GM03348 (cell line): ENCODE data around the gene FLT1.

Experiments used
- DNase-seq: peaks from one replicate; pipeline ENCODE4 v3.0.0; 2012; ENCODE audit warnings: low spot score

FLT1 gene

DNA sequence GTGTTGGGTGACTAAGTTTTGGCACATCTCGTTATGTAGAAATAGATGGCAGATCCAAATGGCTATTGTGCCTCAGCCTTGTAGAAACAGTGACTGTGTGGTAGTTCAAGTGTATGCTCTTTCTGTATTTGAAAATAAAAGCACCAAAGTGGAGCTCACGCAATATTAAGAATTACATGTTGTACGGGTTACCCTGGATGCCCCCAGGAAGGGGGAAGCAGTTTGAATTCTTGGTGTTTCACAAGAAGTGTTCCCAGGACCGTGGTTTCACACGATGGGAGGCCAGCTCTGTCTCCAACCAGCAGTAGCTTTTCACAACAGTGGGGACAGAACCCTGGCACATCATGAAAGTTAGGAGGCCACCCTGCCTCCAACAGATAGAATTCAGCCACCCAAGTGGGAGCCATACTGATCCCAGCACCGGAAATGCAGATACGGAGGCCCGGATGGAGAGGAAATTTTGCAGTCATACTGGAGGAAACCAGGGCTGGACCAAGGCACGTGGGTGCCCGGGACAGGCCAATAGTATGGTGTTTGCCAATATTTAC is 8.9 kb downstream of the FLT1 start:
- no peak for DNase-seq

DNA sequence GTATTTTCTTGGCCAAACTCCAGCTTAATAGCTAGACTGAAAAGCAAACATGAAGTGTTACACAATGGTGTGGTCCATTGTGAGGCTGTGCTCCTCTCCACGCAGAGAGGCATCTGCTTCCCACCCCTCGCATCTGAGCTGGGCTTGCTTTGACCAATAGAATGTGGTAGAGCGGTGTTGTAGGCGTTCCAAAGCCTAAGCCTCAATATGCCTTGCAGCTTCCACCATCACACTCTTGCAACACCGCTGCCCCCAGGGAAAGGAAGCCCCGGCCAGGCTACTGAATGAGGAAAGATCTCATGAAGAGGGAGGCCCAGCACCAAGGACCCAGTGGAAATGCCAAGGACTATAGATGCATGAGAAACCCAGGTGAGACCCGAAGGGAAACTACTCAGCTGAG is 9.4 kb downstream of the FLT1 start:
- no peak for DNase-seq

DNA sequence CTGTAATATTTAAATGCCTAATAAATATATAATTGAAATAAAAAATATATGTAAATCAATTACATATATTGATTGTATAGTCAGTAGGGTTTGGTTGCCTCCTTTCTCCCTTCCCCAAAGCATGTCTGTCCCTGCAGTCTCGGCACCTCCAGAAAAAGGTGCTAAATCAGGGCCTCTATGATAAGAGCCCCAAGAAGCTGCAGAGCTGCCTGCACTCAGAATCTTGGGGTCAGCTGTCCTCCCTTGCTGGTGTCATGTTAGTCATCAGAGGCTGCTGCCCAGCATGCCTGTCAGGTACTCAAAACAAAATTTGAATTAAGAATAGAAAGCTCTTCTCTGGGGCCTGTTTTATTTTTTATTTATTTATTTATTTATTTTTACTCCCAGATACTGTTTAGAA is 9.8 kb downstream of the FLT1 start:
- no peak for DNase-seq

DNA sequence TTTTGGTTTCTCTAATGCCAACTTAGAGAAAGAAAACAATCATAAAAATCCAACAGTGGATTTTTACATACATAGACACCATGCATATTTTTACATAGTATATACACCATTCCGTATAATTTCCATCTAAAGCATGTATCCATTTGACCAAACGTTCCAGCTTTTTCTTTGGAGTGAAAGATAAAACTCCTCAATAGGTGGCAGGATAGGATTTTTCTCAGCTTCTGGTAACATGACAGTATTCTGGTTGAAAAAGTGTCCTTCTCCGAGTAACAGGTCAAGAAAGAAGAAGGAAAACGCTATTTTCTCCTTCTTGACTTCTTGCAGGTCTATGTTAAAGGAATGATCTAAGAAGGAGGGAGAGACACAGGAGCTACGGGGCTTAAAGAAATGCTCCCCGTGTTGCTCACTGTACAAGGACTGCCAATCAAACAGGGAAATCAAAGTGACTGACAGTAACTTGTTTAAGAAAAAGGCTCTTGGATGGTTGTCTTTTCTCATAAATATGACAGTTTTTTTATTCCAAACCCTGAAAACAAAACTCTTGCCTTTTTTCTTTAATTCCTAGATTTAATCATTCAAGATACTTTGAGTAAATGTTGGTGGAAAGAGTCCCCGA is 11.5 kb downstream of the FLT1 start:
- DNase-seq: no peak

DNA sequence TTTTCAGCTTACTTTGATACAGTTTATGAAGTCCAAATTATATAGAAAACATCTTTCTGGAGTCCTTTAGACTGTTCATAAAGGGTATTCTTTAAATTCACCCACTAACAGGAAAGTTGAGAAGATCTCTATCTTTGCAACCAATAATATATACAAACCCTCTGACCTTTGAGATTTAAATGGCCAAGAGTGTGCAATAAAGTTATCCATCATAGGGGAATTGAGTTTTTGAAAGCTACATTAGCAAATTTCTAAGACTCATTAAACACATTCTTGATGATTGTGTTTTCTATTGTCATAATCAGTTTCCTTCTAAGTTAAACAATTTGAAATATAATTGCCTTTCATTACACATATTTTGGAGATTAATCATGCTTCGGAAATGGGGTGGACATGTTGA is 15.9 kb downstream of the FLT1 start:
- DNase-seq: no peak

DNA sequence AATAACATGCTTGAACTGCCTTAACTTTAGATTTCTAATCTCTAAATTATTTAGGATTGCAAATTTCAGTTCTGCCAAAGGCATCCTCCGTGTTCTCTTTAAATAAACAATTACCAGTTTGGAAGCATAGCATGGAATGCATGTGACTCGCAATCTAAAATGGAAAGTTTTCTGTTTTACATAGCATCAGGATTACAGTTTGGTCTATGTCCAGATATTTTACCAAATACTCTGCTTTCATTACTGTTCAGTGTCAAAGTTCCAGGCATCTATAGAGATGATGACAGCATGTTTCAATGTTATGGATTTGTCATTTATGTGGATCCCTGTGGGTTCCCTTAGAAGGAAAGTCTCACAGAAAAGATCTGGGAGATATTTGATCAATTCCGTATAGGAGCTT is 16.8 kb downstream of the FLT1 start:
- DNase-seq: no peak

DNA sequence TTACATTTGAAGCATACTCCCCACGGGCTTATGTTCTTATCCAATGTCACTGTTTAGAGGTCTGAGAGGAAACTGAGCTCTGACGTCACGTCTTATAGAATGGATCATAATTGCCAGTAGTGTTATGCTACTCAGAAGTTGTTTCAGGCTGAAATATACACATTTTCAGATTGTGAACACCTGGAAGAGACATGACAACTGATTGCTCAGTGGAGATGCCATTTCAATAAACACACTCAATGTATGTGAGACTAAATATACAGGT is 17.3 kb downstream of the FLT1 start:
- no peak for DNase-seq

DNA sequence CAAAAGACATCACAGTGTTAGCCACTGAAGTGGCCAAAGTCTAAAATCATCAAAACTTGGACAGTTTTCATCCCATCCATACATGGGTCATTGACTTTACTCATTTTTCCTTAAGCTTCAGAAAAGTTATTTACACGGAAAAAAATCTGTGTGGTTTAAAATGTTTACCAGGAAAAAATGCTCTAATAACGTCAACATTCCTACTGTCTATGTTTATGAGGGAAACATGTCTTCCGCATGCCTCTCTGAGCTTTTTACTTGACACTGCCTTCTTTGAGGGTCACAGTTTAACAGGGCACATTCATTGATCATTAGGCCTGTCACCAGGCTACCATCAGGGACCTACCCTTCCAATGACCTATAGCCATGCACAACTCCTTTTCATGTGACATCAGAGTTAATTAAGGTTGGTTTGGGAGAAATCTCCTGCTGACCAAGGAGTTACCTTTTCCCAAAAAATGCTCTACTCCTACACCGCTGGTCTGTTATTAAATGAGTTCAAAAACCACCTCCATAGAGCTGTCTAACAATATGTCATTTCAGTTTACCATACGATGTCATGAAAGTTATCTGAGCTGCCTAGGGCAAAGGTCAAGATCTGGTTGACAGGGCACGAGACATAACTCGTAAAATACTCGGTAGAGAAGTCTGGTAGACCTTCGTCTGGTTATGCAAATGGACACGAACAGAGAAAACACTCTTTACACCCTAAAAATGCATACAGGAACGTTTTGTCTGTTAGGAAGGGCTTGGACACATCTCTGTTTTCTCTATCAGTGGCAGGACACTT is 17.8 kb downstream of the FLT1 start:
- no peak for DNase-seq

DNA sequence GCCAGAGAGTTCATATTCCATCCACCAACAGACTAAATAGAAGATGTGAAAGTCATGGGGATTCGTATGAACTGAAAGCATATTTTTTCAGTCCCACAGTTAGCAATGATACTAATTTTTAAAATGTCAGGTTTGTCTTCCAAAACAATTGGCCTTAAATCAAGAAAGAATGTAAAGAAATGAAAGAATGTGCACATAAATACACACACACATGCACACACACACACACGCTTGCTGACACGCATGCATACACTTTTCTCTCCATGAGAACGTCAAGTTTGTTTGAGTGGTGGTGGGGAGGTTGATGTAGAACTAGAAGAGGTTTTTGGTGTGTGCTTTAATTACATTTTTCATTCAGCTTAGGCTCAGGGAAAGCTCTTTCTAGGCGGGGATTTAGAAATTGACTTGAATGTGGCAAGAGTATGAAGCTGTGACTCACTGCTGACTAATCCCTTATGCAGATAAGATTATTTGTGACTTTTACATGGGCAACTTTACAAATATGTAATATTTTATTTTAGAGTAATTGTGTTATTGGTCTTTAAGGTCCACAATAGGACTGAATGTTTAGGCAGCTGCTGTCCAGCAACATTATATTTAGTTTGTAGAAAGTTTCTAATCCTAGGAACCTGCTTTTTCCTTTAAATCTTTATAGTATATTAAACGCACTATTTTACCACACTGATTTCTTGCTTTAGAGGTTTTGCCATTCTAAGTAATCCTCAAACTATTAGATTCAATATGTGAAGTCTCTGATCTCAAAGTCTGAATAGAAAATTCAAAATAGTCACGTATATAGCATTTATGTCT is 18.8 kb downstream of the FLT1 start:
- peak; percentile 66 for DNase-seq

DNA sequence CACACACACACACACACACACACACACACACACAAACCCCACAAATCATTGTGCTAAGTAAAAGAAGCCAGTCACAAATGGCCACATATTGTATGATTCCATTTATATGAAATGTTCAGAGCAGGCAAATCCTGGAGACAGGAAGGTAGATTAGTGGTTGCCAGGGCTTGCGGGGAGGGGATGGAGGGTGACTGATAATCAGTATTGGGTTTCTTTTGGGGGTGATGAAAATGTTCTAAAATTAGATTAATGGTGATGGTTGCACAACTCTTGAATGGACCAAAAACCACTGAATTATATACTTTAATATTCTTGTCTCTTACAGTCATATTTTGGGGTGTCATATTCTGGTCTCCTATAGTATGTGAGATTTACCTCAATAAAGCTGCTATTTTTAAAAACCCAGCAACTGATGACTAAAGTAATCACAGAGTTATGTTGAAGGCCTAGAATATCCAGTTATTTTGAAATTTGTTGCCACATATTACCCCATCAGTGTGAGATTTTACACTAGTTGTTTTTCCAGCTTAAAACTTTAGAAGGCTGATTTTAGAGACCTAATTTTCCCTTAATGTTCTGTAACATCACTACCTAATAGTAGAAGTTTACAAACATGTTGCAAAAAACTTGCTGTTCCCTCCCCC is 20.3 kb downstream of the FLT1 start:
- no peak for DNase-seq

DNA sequence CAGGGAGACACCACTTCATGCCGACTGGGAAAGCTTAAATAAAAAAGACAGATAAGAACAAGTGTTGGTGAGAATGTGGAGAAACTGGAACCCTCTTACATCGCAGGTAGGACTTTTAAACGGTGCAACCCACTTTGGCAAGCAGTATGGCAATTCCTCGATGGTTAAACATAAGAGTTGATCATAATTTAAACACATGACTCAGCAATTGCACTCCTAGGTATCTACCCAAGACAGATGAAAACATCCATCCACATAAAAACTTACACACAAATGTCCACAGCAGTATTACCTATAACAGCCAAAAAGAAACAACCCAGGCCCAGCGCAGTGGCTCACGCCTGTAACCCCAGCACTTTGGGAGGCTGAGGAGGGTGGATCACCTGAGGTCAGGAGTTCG is 21.9 kb downstream of the FLT1 start:
- no peak for DNase-seq

DNA sequence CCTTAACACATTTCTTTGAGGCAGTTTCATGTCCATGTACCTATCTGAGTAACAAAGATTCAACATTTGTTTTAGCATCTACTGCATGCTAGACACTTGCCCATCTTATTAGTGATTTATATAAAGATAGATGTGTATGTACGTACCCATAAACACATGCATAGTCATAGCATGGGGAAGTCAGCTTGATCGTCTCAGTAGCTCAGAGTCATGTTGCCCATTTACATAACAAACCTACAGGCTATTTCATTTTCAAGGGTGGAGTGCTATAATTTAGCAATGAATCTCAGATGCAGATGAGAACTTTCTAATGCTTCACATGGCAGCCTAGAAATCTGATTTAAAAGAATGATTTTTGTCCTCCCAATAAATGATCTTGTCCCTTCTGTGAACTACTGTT is 23.5 kb downstream of the FLT1 start:
- no peak for DNase-seq

DNA sequence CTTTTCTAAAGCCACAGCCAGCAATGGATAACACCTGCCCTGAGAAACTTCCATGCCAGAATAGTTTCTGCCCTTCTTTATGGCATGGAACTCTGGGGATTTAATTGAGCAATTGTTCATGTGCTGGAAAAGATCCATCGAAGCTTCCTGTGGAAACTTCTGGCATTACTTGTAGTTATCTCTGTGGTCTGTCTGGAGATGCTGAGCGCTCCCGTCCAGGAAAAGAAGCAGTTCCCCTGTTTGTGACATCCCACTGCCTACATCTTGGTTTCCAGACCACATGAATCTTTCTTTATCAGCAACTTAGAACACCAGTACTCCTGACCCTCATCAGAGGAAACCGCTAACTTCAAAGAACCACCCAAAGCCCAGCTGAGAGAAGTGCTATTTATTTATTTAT is 24.6 kb downstream of the FLT1 start:
- DNase-seq: peak; percentile 32

DNA sequence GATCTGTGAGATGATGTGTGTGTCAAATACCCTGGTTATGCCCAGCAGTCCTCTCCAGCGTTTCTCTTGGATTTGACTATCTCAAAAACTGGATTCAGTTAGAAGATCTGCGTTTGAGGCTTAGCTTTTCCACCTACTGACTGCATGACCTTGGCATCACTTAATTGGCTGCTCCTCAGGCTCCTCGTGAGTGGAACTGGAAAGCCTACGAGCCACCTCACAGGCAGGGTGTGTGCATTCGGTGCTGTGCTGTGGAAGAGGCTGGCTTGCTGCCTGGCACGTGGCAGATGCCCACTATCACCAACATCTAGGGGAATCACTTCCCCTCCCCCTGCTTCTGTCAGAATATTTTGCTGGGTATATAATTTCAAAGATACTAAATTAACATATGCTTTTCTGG is 25.6 kb downstream of the FLT1 start:
- DNase-seq: no peak

DNA sequence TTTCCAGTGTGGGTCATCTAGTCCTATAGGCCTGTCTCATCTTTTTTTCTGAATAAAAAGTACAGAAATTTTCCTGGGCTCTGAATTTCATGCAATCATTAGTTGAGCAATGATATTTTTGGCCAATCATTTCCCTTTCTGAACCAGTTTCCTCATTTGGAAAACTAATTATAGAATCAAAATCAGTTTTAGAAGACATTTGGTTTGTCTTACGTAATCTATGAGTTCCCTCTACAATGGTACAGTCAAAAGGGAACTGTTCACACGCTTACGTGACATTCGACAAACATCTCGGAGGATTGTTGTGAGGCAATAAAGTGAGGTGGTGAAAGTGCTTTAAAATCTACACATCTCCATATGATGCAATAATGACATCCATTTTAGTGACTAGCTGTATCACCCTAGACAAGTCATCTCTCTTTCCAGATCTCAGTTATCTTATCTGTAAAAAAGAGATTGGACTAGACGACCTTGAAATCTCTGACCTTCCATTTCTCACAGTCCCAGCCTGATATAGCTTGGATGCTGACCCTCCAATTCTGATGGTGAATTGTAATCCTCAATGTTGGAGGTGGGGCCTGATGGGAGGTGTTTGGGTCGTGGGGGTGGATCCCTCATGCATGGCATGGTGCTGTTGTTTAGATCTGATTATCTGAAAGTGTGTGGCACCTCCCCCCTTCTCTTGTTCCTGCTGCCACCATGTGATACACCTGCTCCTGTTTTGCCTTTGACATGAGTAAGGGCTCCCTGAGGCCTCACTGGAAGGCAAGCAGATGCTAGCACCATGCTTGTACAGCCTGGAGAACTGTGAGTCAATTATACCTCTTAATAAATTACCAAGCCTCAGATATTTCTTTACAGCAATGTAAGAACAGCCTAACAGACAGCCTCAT is 26.7 kb downstream of the FLT1 start:
- DNase-seq: no peak

DNA sequence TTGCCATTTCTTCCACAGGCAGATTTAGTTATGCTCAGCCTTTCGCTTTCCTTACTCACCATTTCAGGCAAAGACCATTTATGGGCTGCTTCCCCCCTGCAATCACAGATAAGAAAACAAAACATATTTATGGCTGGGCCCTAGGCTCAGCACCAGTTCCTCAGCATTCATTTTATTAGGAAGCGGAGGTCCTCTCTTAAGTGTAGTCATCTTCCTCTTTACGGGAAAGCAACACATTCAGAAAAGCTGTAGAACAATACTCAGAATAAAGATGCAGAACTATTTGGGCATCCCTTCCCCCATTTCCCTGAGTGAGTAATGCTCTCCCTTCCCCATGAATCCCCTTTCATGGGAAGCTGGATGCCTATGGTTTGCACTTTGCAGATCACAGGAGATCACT is 27.9 kb downstream of the FLT1 start:
- no peak for DNase-seq

DNA sequence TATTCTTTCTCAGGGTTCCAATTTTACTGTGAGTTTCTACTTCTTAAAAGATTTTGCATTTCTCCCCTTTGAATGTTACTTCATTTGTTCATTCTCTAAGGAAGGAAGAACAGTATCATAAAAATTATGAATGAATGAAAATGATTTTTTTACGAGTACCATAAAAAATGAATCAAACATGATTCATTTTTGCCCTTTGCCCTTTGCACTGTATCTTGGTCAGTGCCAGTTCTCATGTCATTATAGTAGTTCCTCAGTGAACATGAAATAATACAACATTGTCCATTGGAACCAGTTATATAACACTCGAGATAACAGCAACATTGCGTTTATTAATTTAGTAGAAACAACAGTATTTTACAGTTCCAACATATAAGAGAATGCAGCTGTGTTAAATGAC is 28.8 kb downstream of the FLT1 start:
- no peak for DNase-seq

DNA sequence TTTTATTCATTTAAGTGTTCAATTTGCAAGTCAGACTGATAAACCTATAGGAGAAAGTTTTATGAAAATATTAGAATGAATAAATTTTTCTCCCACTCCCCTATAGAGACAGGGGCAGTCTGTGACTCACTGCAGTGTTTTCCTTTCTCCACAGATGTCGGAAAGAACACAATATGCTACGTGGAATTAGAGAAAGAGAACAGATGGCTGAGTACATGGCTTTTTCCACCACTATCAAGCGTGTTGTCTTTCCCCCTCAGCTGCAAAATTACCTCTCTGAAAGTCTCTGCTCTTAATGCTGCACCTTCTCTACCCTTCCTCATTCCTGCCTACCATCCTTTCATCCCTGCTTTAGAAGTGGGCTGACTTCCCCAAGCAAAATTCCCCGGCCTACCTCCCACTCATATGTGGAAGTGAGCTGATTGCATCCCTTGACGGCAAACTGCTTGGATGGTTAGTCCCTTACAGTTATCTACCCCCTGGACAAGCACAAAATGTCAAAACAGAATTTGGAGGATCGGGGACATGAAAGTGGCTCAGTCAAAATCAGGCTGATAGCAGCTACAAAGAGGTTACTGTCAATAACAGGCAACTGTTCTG is 30.0 kb downstream of the FLT1 start:
- DNase-seq: no peak

DNA sequence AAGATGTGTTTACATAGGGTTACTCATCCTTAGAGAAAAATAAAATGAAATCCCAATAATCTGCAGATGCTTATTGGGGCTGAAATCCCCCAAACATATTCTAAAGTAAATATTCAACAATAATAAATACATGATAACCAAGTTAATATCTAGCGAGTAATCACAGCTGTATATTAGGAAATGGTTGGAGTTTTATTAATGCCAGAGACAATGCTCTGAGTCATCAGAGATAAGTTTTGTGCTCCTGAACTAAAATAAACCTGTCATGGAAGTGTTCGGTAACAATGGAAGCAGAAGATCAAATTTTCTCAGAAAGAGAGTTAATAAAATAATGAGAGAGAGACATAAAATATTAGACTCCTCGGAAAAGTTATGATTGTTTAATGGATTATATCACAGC is 31.4 kb downstream of the FLT1 start:
- no peak for DNase-seq

DNA sequence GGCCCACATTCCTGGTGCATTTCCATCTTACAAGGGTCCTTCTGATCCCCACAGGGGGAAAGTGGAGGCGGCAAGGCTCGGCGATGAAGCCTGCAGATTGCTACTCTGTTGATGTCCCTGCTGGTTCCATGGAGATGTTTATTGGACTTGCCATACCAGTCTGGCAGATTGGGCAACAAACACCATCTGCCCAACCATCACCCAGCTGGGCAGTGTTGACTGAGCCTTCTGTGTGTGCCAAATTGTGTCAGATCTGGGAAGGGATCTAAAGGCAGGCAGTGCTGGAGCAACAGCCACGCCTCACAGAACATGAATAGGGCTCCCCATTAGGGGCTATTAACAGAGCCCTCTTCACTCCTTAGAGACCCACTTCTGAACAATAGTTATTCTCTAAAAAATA is 35.0 kb downstream of the FLT1 start:
- DNase-seq: no peak

DNA sequence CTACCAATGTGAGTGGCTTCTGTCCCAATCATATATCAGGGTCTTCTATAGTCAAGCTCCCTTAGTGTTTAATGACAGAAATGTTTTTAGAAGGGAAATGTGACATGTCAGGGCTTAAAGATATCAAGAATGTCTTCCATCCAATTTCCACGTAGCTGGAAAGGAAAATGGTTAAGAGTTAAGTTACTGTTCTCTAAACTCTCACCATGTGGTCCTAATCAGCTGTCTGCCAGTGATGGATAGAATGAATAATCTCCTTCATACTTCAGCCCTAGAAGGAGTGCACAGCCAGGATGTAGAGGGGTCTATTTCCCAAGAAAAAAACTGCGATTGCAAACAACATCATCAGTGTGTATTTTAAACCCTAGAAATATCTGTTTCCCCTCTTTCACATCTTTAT is 36.3 kb downstream of the FLT1 start:
- no peak for DNase-seq
